Activated T-cell treated with anti-CD3 and anti-CD28 coated beads, Interleukin-2, amount 50 U/mL, for 1 hour (primary cell): Measurements from ENCODE around the gene BMP4.
A peak's percentile ranks its signal among the peaks of the same experiment; 100 is the strongest.

ENCODE experiments used
- DNase-seq: peaks from one replicate; pipeline ENCODE4 v3.0.0-alpha.2; 2020

BMP4 gene

DNA sequence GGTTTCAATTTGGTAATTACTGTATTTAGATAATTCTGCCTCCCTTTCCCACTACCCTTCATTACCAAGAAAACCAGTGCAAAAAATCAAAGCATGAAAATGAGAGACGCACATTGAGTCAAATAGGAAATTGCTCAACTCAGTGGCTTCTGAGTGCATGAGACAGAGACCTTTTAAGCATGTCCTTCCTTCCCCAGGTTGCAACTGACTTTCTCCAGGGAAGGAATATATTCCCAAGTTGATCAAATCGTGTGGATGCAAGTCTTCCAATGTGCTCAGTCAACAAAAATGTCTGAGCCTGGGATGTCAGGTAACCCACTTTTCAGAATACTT, 12.9 kb downstream of the BMP4 start:
- no peak for DNase-seq

DNA sequence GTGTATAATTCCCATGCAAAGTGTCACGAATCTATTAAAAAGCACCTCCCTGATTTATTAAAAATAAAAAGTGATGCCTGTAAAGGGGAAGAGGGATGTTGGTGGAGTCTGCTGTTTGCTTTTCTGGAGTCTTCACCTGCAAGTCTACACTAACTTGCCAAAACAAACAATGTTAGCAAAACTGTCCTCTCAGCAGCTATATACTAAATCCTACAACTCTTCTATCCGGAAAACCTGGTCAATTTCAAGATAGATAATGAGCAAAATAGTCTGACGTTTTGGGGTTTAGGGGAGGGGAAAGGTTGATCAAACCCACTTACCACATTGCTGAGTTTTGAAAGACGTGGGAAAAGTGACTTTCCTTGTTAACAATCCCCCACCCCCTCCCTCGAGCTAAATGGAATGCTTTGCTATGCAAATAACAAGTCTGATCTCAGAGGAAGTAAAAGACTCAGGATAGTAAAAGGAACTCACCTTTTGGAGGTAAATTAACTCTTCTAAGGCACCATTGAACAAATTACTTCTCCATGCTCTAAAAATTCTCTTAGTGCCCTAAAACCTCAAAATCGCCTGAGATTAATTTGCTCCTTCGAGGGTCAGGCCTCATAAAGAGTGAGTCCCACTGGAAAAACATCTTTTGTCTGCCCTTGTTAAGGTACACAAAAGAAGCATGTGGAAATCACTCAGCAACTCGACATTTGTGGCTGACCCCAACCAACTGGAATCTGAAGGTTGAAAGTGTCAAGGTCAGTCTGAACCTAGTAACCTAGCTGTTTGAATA, 13.5 kb downstream of the BMP4 start:
- no peak for DNase-seq

- no peak for DNase-seq
Observed at GRCh38 chr14:53938136-53938837, 18.3 kb downstream of the BMP4 start.

DNA sequence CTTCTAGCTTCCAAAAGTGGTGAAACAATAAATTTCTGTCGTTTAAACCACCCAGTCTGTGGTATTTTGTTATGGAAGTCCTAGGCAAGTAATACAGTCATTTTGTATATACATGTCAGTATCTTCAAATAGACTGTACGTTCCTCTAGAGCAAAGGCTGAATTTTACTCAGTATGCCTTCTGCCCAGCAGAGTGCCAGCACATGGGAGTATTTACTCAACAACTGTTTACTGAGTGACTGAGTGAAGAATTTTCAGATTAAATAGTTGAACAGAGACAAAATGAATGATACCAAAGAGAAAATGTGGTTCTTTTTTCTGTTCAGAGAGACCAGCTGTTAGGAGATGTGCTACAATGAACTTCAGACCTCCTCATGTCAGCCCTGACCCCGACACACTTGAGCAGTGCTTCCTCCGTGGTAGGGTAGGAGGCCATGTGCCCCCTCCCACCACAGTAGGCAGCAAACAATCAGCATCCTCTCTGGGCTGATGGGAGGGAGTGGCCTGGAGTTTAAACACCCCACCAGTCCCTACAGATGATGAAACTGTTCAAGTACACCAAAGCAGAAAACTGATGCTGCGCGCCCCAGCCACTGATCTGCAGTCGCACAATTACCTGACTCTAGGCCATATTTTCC, 21.7 kb downstream of the BMP4 start:
- no peak for DNase-seq

DNA sequence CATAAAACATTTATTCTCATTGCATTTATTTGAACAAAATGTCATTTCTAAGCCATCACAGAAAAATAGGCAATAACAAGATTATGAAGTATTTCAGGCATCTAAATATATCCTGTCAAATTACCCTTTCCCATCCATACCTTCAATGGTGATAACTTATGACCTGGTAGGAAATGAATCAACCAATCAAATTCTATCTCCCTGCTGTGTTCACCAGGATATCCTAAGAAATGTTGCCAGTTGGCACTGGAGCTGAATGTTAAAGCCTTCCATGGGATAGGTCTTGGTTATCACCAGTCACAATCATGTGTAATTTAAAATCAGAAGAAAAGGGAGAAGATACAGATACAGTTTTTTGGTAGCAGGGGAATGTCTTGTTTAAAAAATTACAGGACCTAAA, 23.7 kb downstream of the BMP4 start:
- no peak for DNase-seq

- peak; percentile 16 for DNase-seq
Observed at GRCh38 chr14:53929871-53930715, 26.5 kb downstream of the BMP4 start.

DNA sequence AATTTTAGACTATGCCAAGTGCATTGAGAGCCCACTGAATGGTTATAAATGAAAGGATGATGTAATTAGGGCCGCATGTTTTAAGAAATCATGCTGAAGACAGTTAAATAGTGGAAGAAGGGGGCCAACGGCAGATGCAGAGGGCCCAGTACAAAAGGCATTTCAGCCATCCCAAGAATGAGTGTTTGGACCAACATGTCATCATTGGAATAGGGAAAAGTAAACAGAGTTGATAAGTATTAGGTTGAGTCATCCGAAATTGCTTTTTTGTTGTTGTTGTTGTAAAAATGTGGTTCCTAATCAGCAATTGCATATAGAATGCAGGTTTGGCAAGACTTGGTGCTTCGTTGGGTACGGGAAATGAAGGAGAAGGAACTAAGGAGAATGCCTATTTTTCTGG, 29.5 kb downstream of the BMP4 start:
- DNase-seq = no peak

- no peak for DNase-seq
Observed at GRCh38 chr14:53925201-53925766, 31.3 kb downstream of the BMP4 start.

- no peak for DNase-seq
Observed at GRCh38 chr14:53924753-53925152, 31.9 kb downstream of the BMP4 start.

DNA sequence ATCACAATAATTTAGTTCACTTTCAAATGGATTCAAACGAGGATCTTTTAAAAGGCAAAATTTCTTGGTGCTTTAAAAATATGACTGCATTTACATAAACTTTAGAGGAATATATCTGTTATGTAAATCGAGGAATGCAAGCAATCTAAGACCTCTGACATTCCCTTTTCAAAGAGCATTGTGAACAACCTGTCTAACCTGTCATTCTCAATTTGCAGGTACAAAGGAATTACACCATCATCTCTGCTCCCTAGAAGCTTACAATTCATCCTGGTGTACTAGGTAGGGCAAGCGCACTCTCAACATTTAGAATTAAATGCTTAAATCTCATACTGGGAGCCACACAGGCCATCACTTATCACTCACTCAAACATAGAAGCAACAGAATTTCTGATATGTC, 35.6 kb downstream of the BMP4 start:
- DNase-seq = no peak

- no peak for DNase-seq
Observed at GRCh38 chr14:53916239-53916638, 40.4 kb downstream of the BMP4 start.

GRCh38 chr14:53915364-53916014, 41.1 kb downstream of the BMP4 start:
- DNase-seq = no peak

- no peak for DNase-seq
Observed at GRCh38 chr14:53912021-53912420, 44.6 kb downstream of the BMP4 start.

GRCh38 chr14:53908416-53908815, 48.2 kb downstream of the BMP4 start:
- no peak for DNase-seq

- DNase-seq = no peak
Observed at GRCh38 chr14:53902307-53902706, 54.3 kb downstream of the BMP4 start.

DNA sequence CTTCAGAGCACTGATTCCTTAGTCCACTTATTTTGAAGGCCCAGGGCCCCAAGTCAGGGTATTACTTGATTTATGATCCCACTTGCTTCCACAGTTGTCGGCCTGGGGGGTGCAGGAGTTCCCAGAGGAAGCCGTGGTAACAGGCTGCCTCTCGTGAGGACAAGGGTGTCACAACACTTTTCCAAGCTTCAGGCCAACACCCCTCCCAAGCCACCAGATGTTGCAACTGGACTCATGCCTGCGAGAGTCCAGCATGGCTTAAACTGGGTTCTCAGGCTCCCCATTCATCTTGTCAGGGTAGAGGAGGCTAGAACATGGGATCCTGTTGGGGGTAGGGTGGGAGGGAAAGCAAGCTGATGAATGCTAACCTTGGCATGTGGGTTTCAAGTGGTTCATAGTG, 56.1 kb downstream of the BMP4 start:
- no peak for DNase-seq
